Osteoblast (primary cell): ENCODE data around the gene MCRS1. TPM values are rescaled to one million over a fixed set of nuclear protein-coding genes. Genes with fewer than 3 reads are reported as not detected.
"Not testable (repeated sequence)": the region's sequence is repeated elsewhere in the genome, so short reads cannot be mapped to it uniquely, and the experiment has no call there.

Experiments
- DNase-seq: peaks from one replicate; pipeline ENCODE4 v3.0.0; 2011; ENCODE audit warnings: low spot score, mixed read lengths; ENCODE audit not compliant: insufficient read length; ENCODE audit errors: missing footprints
- H2AFZ ChIP-seq: 2 replicates; pipeline ENCODE4 v1.6.0; 2011; ENCODE audit warnings: mild to moderate bottlenecking, low read length
- H3K27ac ChIP-seq: 2 replicates; pipeline ENCODE4 v1.5.1; 2011; ENCODE audit warnings: mild to moderate bottlenecking, low read depth, low read length, moderate library complexity
- H3K27me3 ChIP-seq: 2 replicates; pipeline ENCODE4 v1.6.0; 2012; ENCODE audit warnings: mild to moderate bottlenecking, control low read depth, inconsistent platforms, low read length, moderate library complexity; ENCODE audit not compliant: insufficient read depth
- H3K36me3 ChIP-seq: 2 replicates; pipeline ENCODE4 v1.5.1; 2011; ENCODE audit warnings: mild to moderate bottlenecking, low read length, control low read depth, moderate library complexity; ENCODE audit not compliant: insufficient read depth
- H3K4me1 ChIP-seq: 2 replicates; pipeline ENCODE4 v1.5.1; 2011; ENCODE audit warnings: mild to moderate bottlenecking, low read length, control low read depth, moderate library complexity; ENCODE audit not compliant: insufficient read depth
- H3K4me2 ChIP-seq: 2 replicates; pipeline ENCODE4 v1.6.0; 2011; ENCODE audit warnings: mild to moderate bottlenecking, low read length; ENCODE audit not compliant: insufficient read depth
- H3K4me3 ChIP-seq: fragments of 200-600 bp; sonication (generic); 3 replicates; pipeline ENCODE4 v1.5.1; 2012; ENCODE audit warnings: mild to moderate bottlenecking, low read length, inconsistent platforms; ENCODE audit not compliant: insufficient read depth
- H3K79me2 ChIP-seq: 2 replicates; pipeline ENCODE4 v1.6.0; 2012; ENCODE audit warnings: mild to moderate bottlenecking, low read length, control low read depth, inconsistent platforms; ENCODE audit not compliant: insufficient read depth
- H3K9me3 ChIP-seq: 2 replicates; pipeline ENCODE4 v1.5.1; 2011; ENCODE audit warnings: low read depth, low read length, control low read depth
- H4K20me1 ChIP-seq: 2 replicates; pipeline ENCODE4 v1.6.0; 2012; ENCODE audit warnings: mild to moderate bottlenecking, low read length, control low read depth; ENCODE audit not compliant: insufficient read depth
- CTCF ChIP-seq: IDR thresholded peaks from 2 replicates; pipeline ENCODE4 v1.5.1; 2011; ENCODE audit warnings: mild to moderate bottlenecking, low read depth, low read length, moderate library complexity; ENCODE audit errors: extremely low read depth
- total RNA-seq: library from RNA; depleted of rRNA; stranded (reverse); fragments of >200 nt; gene quantifications from 2 replicates; pipeline ENCODE4 v1.2.3, GENCODE V29; 2012

Gene MCRS1
- total RNA-seq, 1 donor: 56.5 TPM

DNA sequence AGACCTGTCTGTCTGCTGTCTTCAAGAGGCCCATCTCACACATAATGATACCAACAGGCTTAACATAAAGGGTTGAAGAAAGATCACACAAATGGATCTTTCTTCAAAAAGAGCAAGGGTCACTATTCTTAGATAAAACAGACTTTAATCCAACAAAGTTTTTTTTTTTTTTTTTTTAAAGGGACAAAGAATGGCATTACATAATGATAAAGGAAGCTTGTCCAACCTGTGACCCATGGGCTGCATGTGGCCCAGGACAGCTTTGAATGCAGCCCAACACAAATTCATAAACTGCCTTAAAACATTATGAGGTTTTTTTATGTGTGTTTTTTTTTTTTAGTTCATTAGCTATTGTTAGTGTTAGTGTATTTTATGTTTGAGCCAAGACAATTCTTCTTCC, 44.3 kb upstream of the MCRS1 start:
- no peak for TF ChIP-seq CTCF
- H4K20me1 ChIP-seq: no peaks in the 10 kb centered on the region
- no peak overlapping the region for H3K27ac ChIP-seq
- H3K79me2 ChIP-seq: no peaks in the 10 kb centered on the region
- no peak overlapping the region for H3K4me3 ChIP-seq
- no peak for DNase-seq
- H3K36me3 ChIP-seq: no peaks in the 10 kb centered on the region
- H3K9me3 ChIP-seq: no peaks in the 10 kb centered on the region
- H3K27me3 ChIP-seq: no peaks in the 10 kb centered on the region
- H3K4me2 ChIP-seq: no peak overlapping the region
- H2AFZ ChIP-seq: no peak overlapping the region
- H3K4me1 ChIP-seq: no peaks in the 10 kb centered on the region

DNA sequence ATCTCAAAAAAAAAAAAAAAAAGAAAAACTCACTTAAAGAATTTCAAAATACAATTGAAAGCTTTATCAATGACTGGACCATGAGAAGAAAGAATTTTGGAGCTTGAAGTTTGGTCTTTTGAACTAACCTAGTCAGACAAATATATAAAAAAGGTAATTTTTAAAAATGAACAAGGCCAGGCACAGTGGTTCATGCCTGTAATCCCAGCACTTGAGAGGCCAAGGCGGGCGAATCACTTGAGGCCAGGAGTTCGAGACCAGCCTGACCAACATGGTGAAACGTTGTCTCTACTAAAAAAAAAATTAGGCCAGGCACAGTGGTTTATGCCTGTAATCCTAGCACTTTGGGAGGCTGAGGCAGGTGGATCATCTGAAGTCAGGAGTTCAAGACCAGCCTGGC, 42.8 kb upstream of the MCRS1 start:
- not testable (repeated sequence) for H3K9me3 ChIP-seq, H2AFZ ChIP-seq, H3K27ac ChIP-seq, H3K27me3 ChIP-seq, H3K36me3 ChIP-seq, H4K20me1 ChIP-seq, H3K4me1 ChIP-seq, H3K4me3 ChIP-seq, H3K4me2 ChIP-seq, DNase-seq, H3K79me2 ChIP-seq

- DNase-seq: no peak
- no peak overlapping the region for H3K4me2 ChIP-seq
- H3K9me3 ChIP-seq: no peaks in the 10 kb centered on the region
- H3K79me2 ChIP-seq: no peaks in the 10 kb centered on the region
- H3K36me3 ChIP-seq: no peaks in the 10 kb centered on the region
- no peak overlapping the region for H3K27ac ChIP-seq
- peak; percentile 19 for TF ChIP-seq CTCF
- H3K27me3 ChIP-seq: no peaks in the 10 kb centered on the region
- H4K20me1 ChIP-seq: no peaks in the 10 kb centered on the region
- no peak overlapping the region for H2AFZ ChIP-seq
- H3K4me3 ChIP-seq: no peak overlapping the region
- no peaks in the 10 kb centered on the region for H3K4me1 ChIP-seq
These were observed 41.9 kb upstream of the MCRS1 start for GRCh38 chr12:49609875-49610154.

DNA sequence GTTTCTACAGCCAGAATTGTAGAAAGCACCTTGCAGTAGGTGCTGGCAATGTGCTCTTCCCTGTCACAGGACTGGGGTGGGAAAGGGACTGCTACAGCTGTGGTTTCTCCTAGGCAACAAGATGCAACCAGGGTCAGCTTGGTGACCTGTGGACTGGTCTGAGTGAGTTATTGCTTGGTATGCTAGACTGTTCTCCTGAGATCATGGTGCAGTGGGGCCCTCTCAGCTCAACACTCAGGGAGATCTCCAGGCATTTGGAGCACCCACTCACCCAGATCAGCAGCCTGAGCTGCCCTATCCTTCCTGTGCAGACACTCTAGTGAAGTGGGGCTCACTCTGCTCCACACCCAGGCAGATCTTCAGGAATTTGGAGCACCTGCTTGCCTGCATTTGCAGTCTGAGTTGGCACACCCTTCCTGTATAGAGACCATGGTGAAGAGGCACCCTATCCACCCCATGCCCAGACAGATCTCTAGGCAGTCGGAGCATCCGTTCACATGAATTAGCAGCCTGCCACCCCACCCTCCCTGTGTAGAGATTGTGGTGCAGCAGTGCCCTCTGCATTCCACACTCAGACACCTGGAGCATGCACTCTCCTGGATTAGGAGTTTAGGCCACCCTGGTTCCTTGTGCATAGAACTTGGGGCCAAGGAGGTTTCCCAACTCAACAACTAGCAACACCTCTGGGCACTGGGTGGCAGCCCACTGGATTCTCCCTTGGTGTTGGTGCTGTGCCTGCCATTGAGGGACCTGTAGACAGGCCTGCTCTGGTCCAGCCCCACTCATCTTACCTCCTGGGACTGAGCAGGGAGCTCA, 41.3 kb upstream of the MCRS1 start:
- DNase-seq: no peak
- Histone ChIP-seq H3K27me3 (no peaks in the 10 kb centered on the region), H3K4me1 (no peaks in the 10 kb centered on the region), H3K9me3 (no peaks in the 10 kb centered on the region), H4K20me1 (no peaks in the 10 kb centered on the region), H2AFZ (no peak overlapping the region), H3K27ac (no peak overlapping the region), H3K79me2 (no peaks in the 10 kb centered on the region), H3K4me3 (no peak overlapping the region), H3K4me2 (no peak overlapping the region), H3K36me3 (no peaks in the 10 kb centered on the region)
- TF ChIP-seq CTCF: no peak

DNA sequence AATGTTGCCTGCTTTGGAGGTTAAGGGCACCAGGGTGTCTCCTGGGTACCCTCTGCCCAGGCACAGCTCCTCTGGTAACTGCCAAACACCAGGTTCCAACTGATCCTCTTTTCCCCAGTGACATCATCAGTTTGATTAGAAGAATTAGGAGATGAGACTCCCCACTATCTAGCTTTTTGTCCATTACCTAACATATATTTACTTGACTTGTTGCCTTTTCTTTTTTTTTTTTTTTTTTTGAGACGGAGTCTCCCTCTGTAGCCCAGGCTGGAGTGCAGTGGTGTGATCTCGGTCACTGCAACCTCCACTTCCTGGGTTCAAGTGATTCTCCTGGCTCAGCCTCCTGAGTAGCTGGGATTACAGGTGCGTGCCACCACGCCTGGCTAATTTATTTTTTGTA, 37.6 kb upstream of the MCRS1 start, which contains the start of gene FAM186B:
Gene FAM186B (minus strand): TSS at position 101 of the 400 bp plus-strand sequence. CDS start 162 bp downstream, outside the sequence.
- not testable (repeated sequence) for H3K4me1 ChIP-seq, H3K27ac ChIP-seq, H4K20me1 ChIP-seq, DNase-seq, H3K36me3 ChIP-seq, H3K9me3 ChIP-seq, H3K4me2 ChIP-seq, H2AFZ ChIP-seq, H3K79me2 ChIP-seq, H3K27me3 ChIP-seq, H3K4me3 ChIP-seq
